Mucosa of stomach (tissue), 1 donor: ENCODE measurements around the gene ERN1.
A peak's percentile ranks its signal among the peaks of the same experiment; 100 is the strongest.

Experiments
- H3K27me3 ChIP-seq: one replicate; pipeline ENCODE4 v1.7.0; 2013; ENCODE audit warnings: mild to moderate bottlenecking, low read length; ENCODE audit not compliant: control insufficient read depth, insufficient read depth
- H3K36me3 ChIP-seq: one replicate; pipeline ENCODE4 v1.7.0; 2013; ENCODE audit warnings: low read length; ENCODE audit not compliant: control insufficient read depth, insufficient read depth
- H3K4me1 ChIP-seq: one replicate; pipeline ENCODE4 v1.7.0; 2013; ENCODE audit warnings: mild to moderate bottlenecking, low read length; ENCODE audit not compliant: control insufficient read depth, insufficient read depth
- H3K4me3 ChIP-seq: one replicate; pipeline ENCODE4 v1.7.0; 2013; ENCODE audit warnings: low read length
- H3K9ac ChIP-seq: one replicate; pipeline ENCODE4 v1.7.0; 2013; ENCODE audit warnings: mild to moderate bottlenecking, low read length, moderate library complexity
- H3K9me3 ChIP-seq: one replicate; pipeline ENCODE4 v1.7.0; 2013; ENCODE audit warnings: mild to moderate bottlenecking, low read length, moderate library complexity; ENCODE audit not compliant: control insufficient read depth
- donor health status: Pancreatic carcinoma.

Gene ERN1

DNA sequence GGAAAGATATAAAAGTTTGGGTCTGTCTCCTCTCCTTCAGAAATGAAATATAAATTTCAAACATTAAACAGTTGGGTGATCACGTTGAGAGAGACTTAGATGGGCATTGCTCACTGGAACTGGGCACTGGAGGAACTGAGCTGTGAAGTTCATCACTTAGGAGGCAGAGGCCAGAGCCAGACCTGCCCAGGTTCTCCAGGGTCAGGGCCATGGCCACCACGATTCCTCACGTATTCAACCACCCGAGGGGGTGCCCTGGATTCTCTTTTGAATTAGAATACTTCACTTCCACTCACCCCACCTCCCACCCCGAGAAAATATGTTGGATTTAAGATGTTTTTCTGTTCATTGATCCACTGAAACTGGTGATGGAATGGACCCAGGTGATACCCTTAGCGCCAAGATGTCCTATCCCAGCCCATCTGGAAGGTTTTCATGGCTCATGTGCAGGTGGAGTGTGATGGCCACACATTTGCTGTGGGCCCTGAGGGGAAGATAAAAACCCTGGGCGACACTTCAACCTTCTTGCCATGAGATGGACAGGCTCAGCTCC is 125.7 kb downstream of the ERN1 start:
- no peaks in the 10 kb centered on the region for H3K36me3 ChIP-seq
- H3K27me3 ChIP-seq = peaks cover 3% of the 10 kb centered on the region
- peaks cover 69% of the 10 kb centered on the region for H3K4me1 ChIP-seq
- no peaks in the 10 kb centered on the region for H3K9me3 ChIP-seq
- H3K9ac ChIP-seq = no peak overlapping the region
- H3K4me3 ChIP-seq = no peak overlapping the region

DNA sequence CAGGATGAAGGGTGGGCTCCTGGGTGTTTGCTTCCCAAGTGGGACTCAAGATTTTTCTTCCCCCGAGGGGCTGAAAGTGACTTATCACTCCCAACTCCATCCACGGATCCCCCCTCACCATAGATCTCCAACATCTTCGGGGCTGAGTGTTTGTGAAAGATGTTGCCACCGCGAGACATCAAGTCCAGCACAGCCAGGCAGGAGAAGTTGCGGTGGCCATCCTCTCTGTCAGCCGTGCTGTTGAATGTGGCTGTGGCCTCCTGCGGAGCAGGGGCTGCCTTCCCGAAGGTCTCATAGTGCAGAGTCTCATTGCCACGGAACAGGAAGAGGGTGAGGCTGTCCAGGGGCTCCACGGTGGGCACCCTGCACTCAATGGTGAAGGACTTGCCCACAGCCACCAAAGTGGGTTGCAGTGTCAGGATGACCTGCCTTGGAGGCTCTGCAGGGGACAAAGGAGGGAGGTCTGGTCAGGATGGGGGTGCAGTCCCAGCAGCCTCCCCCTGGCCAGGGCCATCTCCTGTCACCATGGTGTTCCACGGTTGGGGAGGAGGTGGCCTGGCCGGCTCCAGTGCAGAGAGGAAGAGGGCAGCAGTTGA is 126.3 kb downstream of the ERN1 start:
- Histone ChIP-seq H3K4me3 (no peak overlapping the region), H3K27me3 (peaks cover 3% of the 10 kb centered on the region), H3K4me1 (peaks cover 69% of the 10 kb centered on the region), H3K9ac (no peak overlapping the region), H3K9me3 (no peaks in the 10 kb centered on the region), H3K36me3 (no peaks in the 10 kb centered on the region)

DNA sequence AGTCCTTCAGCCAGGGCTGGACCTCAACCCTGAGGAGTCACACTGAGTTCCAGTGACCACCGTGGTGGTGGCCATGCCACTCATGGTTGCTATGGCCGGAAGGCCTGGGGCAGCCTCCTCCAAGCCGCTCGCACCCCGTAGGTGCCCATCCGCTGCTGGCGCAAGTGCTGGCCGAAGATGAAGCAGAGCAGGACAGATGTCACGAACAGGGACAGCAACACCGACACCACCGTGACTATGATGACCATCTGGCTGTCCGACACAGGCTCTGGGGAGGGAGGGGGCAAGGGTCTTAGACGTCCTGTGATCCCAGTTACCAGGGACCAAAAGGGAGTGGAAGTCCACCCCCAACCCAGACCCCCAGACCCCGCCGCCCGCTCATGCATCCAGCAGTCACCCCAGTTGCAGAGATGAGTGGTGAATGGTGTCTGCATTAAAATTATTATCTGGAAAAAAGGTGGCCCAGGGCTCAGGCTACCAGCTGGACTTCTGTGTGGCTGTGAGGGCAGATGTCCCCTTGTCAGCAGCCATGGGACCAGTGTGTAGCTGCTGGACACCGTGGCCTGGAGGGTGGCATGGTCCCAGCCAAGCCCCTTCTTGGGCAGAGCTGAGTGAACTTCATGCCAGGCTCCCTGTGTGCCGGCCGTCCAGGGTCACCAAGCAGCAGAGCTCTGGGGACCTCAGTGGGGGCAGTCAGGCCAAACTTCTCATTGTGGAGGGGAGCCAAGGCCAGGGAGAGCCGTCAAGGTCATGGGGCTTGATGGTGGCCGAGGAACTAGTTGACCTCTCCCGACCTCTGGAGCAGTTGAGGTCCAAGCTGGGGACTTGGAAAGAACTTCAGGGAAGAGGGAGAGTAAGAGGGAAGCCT is 127.1 kb downstream of the ERN1 start:
- H3K36me3 ChIP-seq = no peaks in the 10 kb centered on the region

DNA sequence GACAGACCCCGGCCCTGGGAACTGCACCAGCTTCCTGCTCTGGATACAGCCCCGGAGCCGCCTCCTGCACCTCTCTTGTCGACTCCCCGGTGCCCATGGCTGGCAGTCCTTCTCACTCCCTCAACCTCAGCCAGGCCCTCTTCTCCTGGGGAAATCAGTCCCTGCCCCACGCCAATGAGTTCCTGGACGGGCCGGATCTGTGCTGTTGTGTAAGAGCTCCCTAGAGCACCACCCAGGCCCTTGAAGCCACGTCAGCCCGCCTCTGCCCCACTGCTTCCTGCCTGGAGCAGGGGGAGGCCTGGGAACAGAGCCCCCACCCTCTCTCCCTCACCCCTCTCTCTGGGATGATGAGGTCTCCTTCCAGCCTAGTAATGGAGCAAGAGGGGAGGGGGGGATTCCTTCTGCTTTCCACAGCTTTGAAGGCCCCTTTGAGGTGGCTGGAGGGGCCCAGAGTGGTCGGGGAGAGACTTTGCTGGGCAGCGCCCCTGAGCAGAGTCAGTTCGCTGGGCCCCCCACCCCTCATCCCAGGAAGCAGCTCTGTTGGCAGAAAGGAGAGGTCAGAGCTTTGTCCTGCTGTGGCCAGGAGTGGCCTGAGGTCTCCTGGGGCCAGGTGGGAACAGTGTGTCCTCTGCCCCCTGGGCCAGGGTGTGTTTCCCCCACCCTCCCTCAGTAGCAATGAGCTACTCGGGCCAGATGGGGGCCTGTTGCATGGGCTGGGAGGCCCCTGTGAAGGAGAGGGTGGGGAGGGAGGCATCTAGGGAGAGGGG is 128.0 kb downstream of the ERN1 start:
- Histone ChIP-seq H3K27me3 (peaks cover 15% of the 10 kb centered on the region), H3K36me3 (no peaks in the 10 kb centered on the region), H3K9ac (peak overlapping the region; percentile 58), H3K4me1 (peaks cover 64% of the 10 kb centered on the region), H3K9me3 (no peaks in the 10 kb centered on the region), H3K4me3 (no peak overlapping the region)

More for the DNA sequence above, 127.1 kb downstream of the ERN1 start:
- H3K27me3 ChIP-seq = peaks cover 5% of the 10 kb centered on the region
- H3K4me1 ChIP-seq = peaks cover 66% of the 10 kb centered on the region
- no peaks in the 10 kb centered on the region for H3K9me3 ChIP-seq
- H3K9ac ChIP-seq = no peak overlapping the region
- H3K4me3 ChIP-seq = no peak overlapping the region

DNA sequence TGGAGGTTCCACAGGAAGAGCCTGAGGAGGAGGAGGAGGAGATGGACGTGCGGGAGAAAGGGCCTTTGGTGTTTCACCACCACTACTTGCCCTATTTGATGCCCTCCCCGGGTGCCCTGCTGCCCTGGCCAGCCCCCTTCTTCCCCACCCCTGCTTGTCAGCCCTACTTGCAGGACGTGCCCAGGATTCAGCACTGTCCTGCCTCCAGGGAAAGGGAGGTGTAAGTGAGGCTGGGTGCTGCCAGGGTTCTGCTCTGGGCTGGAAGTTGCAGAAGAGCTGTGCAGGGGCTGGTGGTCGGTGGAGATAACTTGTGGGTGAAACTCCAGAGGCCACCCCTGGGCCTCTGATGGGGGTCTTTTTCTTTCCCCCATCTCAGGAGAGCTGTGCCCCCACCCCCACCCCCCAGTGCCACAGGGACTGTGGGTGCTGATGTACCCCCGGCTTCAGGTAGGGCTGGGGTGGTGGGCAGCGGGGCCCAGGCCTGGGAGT is 128.8 kb downstream of the ERN1 start:
- H3K36me3 ChIP-seq = no peaks in the 10 kb centered on the region
- H3K4me1 ChIP-seq = peaks cover 56% of the 10 kb centered on the region
- H3K4me3 ChIP-seq = no peak overlapping the region
- no peaks in the 10 kb centered on the region for H3K9me3 ChIP-seq
- H3K9ac ChIP-seq = peak overlapping the region; percentile 58
- peaks cover 21% of the 10 kb centered on the region for H3K27me3 ChIP-seq

DNA sequence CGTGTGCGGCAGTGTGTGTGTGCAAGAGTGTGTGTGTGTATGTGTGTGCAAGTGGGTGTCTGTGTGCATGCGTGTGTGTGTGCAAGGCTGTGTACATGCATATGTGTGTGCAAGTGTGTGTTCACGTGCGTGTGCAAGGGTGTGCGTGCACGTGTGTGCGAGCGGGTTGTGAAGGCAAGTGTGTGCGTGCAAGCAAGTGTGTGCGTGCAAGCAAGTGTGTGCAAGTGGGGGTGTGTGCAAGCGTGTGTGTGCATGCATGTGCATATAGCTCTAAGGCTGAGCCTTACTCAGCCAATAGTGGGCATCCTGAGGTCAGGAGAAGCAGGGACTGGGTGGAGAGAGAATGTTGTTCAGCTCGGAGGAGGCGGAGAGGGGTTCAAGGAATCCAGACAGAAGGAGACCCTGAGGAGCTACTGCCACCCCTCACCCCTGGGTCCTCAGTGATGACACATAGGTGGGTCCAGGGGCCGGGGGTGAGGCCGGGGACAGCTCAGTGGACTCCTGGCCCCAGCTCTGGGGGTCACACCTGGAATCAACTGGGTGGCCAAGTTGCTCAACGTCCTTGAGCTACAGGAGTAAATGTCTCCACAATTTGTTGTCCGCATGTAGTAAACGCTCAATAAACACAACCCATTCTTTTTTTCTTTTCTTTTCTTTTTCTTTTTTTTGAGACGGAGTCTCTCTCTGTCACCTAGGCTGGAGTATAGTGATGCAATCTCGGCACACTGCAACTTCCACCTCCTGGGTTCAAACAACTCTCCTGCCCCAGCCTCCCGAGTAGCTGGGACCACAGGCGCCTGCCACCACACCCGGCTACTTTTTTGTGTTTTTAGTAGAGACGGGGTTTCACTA is 130.0 kb downstream of the ERN1 start:
- Histone ChIP-seq H3K9me3 (no peaks in the 10 kb centered on the region), H3K36me3 (no peaks in the 10 kb centered on the region), H3K9ac (no peak overlapping the region), H3K4me1 (peaks cover 44% of the 10 kb centered on the region), H3K4me3 (no peak overlapping the region), H3K27me3 (peaks cover 21% of the 10 kb centered on the region)

DNA sequence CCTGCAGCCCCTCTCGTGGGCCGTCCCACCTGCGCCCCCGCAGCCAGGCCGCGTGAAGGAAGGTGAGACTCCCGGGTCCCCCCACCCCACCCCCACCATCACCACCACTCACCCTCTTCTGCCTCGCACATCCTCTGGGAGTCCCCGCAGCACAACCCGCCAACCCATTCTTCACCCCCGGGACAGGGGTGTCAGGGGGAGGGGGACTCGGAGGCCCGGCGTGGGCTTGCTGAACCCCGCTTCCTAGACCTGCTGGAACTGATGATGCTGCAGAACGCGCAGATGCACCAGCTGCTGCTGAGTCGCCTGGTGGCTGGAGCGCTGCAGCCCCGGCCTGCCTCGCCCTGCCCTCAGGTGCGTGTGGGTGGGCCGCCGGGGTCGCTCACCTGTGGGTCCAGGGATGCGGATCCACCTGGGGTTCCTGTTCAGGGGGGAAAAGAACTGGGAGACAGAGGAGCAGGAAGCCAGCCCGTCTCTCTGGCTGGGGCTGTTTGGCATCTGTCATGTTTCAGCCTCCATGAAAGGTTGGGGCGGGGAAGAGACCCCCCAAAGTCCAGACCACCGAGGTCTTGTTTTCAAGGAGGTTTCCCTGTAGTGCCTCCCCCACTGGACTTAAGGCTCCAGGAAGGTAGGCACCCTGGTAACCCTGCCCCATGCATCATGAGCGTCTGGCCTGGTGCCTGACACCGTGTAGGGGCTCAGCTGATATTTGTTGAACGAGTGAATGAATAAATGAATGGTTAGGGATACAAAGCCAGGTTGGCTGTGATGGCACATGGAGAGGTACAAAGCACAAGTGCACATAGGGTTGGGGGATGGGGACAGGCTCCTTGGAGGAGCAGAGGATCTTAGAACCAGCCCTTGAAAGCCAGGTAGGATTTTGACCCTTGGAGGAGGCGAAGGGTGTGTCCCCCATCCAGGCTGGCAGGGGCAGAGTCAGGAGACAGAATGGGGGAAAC is 130.9 kb downstream of the ERN1 start:
- Histone ChIP-seq H3K4me1 (peaks cover 38% of the 10 kb centered on the region), H3K27me3 (peaks cover 20% of the 10 kb centered on the region), H3K9me3 (no peaks in the 10 kb centered on the region), H3K36me3 (no peaks in the 10 kb centered on the region), H3K9ac (no peak overlapping the region), H3K4me3 (no peak overlapping the region)

DNA sequence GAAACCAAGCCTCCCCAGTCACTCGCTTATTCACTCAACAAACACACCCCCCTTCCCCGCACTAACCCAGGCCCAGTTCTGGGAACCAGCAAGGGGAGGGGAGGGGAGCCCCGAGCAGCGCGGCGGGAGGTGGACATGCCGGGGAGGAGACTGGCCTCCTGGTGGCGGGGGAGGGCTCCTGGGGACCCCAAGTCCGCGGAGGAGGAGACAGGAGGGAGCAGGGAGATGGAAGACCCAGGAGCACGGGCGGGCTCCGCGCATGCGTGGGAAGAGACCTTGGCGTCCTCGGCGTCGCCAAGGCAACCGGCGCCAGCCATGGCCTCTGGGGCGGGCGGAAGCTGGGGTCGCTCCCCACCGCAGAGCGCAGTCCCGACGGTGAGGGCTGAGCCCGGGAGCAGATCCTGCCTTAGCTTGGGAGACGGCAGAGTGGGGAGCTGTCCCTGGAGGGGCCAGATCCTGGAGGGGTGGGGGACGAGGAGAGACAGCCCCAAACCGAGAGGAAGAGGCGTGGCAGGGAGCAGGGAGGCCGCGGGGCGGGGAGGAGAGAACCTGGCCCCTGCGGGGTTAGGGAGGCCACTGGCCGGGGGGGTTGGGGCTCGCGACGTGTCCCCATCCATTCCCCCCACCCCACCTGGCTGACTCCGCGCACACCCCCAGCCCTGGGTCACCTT is 131.8 kb downstream of the ERN1 start, which contains the start of gene PRR29:
Gene PRR29, plus strand, starts transcription at position 302 of the 671 bp plus-strand sequence. Its CDS starts 14 bp downstream, at position 316.
- peak within 1 kb of the TSS; percentile 47 for H3K9ac ChIP-seq
- H3K36me3 ChIP-seq = no peaks in the 10 kb centered on the region
- H3K9me3 ChIP-seq = no peaks in the 10 kb centered on the region
- peak within 1 kb of the TSS; percentile 8 for H3K4me3 ChIP-seq
- peaks cover 26% of the 10 kb centered on the region for H3K27me3 ChIP-seq
- H3K4me1 ChIP-seq = peaks cover 38% of the 10 kb centered on the region

DNA sequence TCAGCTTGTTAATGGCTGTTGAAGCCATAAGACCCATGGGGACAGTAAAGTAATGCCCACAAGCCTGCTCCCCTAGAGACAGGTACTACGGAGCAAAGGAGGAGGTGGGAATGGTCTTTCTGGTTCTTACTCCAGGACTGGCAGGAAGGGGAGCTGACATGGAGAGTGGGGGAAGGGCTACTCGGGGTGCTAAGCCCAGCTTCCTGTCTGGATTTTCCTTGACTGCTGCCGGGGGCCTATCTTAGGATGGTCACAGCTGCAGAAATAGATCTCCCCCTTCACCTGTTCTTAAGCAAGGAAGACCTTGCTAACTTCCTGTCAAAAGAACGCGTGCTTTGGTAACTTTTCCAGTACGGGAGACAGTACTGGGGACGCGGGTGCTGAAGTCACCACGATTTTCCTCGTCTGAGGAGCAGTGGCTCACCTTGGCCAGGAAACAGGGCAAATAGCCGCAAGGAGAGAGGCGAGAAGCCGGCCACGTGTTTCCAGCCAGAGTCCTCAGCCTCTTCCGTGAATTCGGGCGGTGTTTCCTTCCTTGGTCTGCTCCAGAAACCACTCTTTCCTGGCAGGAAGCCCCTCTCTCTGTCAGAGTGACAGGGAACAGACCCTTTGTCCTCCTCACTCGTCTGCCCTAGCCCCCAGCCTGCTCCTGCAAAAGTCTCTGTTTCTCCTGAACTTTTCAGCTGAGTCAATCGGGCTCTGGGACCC is 132.4 kb downstream of the ERN1 start:
- H3K9ac ChIP-seq = peak overlapping the region; percentile 47
- H3K36me3 ChIP-seq = no peaks in the 10 kb centered on the region
- peak overlapping the region; percentile 8 for H3K4me3 ChIP-seq
- peaks cover 36% of the 10 kb centered on the region for H3K4me1 ChIP-seq
- H3K9me3 ChIP-seq = no peaks in the 10 kb centered on the region
- peaks cover 27% of the 10 kb centered on the region for H3K27me3 ChIP-seq
